ENCODE results near the gene TBXA2R. TPM values are rescaled to one million over a fixed set of nuclear protein-coding genes. Genes with fewer than 3 reads are reported as not detected.
A peak's percentile ranks its signal among the peaks of the same experiment; 100 is the strongest.

Gene TBXA2R
- total RNA-seq, 4 donors from 2014 or later, result 0.27 to 0.79 TPM; not detected in 2

GRCh38 chr19:3612901-3613741 is 6.4 kb upstream of the TBXA2R start:
- in situ Hi-C loops (cut with MboI; ENCODE audit: low pct_ligation_motif_present in 1 of 4, low pct_unique_long_range_greater_than_20kb in 1 of 4, low sequenced_read_pairs in 3 of 4), result no loop called here
- peaks cover 0 to 20% (median 0%) of the 10 kb centered on the region in 4 donors for H3K36me3 ChIP-seq
- peaks cover 0 to 15% (median 10%) of the 10 kb centered on the region in 4 donors for H3K4me1 ChIP-seq
- no peak overlapping the region for H3K4me3 ChIP-seq
- no peak for DNase-seq
- H3K9me3 ChIP-seq, result no peaks in the 10 kb centered on the region
- H3K27me3 ChIP-seq, result no peaks in the 10 kb centered on the region
- TF ChIP-seq POLR2A (IDR thresholded peaks at IDR 0.05), result no peak
- no peak for TF ChIP-seq POLR2AphosphoS5 (IDR thresholded peaks at IDR 0.05)
- TF ChIP-seq EP300 (IDR thresholded peaks at IDR 0.05; ENCODE audit: low read depth), result no peak
- TF ChIP-seq CTCF (IDR thresholded peaks at IDR 0.05), result no peak
- 88% methylated on average over 73 of the region's 79 CpGs; no CpG with 5 or more reads in 1 of the 2 donors for WGBS, 2 donors (ENCODE audit: low coverage in 1 of 2)
- H3K27ac ChIP-seq, result peak overlapping the region in 2 of 4 donors; percentile 4 to 23
- intact Hi-C loops (cut with DNase I; ENCODE audit: low total_unique reads), result loop anchor here (10.0 kb wide), 1 partner anchor 308 kb away; no protein-coding TSS in a partner anchor

- WGBS, 2 donors (ENCODE audit: low coverage in 1 of 2), result 98 to 100% methylated on average over 5 to 33 of the region's 33 CpGs
- Histone ChIP-seq H3K36me3 (peaks cover 0 to 20% (median 0%) of the 10 kb centered on the region in 4 donors), H3K9me3 (no peaks in the 10 kb centered on the region), H3K4me3 (no peak overlapping the region), H3K4me1 (peaks cover 0 to 20% (median 15%) of the 10 kb centered on the region in 4 donors), H3K27ac (peak overlapping the region in 1 of 4 donors; percentile 21), H3K27me3 (no peaks in the 10 kb centered on the region)
- intact Hi-C loops (cut with DNase I; ENCODE audit: low total_unique reads), result loop anchor here (10.0 kb wide), 1 partner anchor 308 kb away; no protein-coding TSS in a partner anchor
- DNase-seq, result no peak
- TF ChIP-seq POLR2A (IDR thresholded peaks at IDR 0.05) (no peak), EP300 (IDR thresholded peaks at IDR 0.05; ENCODE audit: low read depth) (no peak), CTCF (IDR thresholded peaks at IDR 0.05) (no peak)
- in situ Hi-C loops (cut with MboI; ENCODE audit: low pct_ligation_motif_present in 1 of 4, low pct_unique_long_range_greater_than_20kb in 1 of 4, low sequenced_read_pairs in 3 of 4), result no loop called here
These were observed 5.7 kb upstream of the TBXA2R start for GRCh38 chr19:3612330-3612729.

GRCh38 chr19:3611841-3612240 is 5.2 kb upstream of the TBXA2R start:
- Histone ChIP-seq H3K27me3 (peaks cover 2% of the 10 kb centered on the region), H3K4me1 (peaks cover 0 to 24% (median 19%) of the 10 kb centered on the region in 4 donors), H3K27ac (no peak overlapping the region), H3K36me3 (peaks cover 0 to 20% (median 0%) of the 10 kb centered on the region in 4 donors), H3K9me3 (no peaks in the 10 kb centered on the region), H3K4me3 (no peak overlapping the region)
- in situ Hi-C loops (cut with MboI; ENCODE audit: low pct_ligation_motif_present in 1 of 4, low pct_unique_long_range_greater_than_20kb in 1 of 4, low sequenced_read_pairs in 3 of 4), result no loop called here
- WGBS, 2 donors (ENCODE audit: low coverage in 1 of 2), result 96% methylated on average over 36 of the region's 36 CpGs; no CpG with 5 or more reads in 1 of the 2 donors
- DNase-seq, result no peak
- TF ChIP-seq EP300 (IDR thresholded peaks at IDR 0.05; ENCODE audit: low read depth) (no peak), CTCF (IDR thresholded peaks at IDR 0.05) (no peak), POLR2A (IDR thresholded peaks at IDR 0.05) (no peak), POLR2AphosphoS5 (IDR thresholded peaks at IDR 0.05) (no peak)
- intact Hi-C loops (cut with DNase I; ENCODE audit: low total_unique reads), result loop anchor here (10.0 kb wide), 1 partner anchor 307 kb away; no protein-coding TSS in a partner anchor

All from transverse colon (tissue), 4 donors.